Stimulated activated CD4-positive, alpha-beta T cell treated with anti-CD3 and anti-CD28 coated beads, Interleukin-12 subunit alpha, Interleukin-12 subunit beta, amount 100 ng/mL, for 48 hours (primary cell): ENCODE data around the gene LRIT1.
A peak's percentile ranks its signal among the peaks of the same experiment; 100 is the strongest.

Experiments used
- DNase-seq, 3 donors: peaks; one replicate each; pipeline ENCODE4 v3.0.0-alpha.2; 2020; ENCODE audit warnings: low read depth in 2 of 3, low spot score in 1 of 3

The LRIT1 gene

GRCh38 chr10:84256510-84257342 is 15.4 kb upstream of the LRIT1 start:
- peak; percentile 45 to 68 (median 46) for DNase-seq

GRCh38 chr10:84254552-84255478 is 13.5 kb upstream of the LRIT1 start:
- DNase-seq: no peak

DNA sequence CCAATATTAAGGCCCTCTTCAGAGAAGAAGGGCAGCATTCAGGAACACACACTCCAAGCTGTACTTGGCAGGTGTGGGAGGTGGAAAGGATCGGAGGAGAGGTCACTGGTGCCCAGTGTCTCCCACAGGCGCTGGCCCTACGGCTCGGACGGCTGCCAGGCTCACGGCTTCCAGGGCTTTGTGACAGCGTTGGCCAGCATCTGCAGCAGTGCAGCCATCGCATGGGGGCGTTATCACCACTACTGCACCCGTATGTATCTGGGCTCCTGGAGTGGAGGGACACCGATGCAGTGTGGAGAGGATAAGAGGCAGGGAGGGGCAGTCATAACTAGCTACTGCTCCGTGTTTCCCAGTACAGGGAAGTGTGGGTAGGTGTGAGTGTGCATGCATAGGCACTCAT is 7.4 kb upstream of the LRIT1 start:
- no peak for DNase-seq

GRCh38 chr10:84247496-84247895 is 6.2 kb upstream of the LRIT1 start:
- no peak for DNase-seq

- DNase-seq: no peak
Measured at GRCh38 chr10:84244651-84245270, 3.4 kb upstream of the LRIT1 start, which contains the start of gene RGR. Gene RGR, plus strand, starts transcription at chr10:84245053. Its CDS starts 38 bp downstream, at chr10:84245091.

GRCh38 chr10:84243759-84244158 is 2.4 kb upstream of the LRIT1 start:
- no peak for DNase-seq

GRCh38 chr10:84238909-84239308 is 2.4 kb downstream of the LRIT1 start:
- no peak for DNase-seq

- no peak for DNase-seq
Measured at GRCh38 chr10:84237199-84238051, 3.9 kb downstream of the LRIT1 start.

DNA sequence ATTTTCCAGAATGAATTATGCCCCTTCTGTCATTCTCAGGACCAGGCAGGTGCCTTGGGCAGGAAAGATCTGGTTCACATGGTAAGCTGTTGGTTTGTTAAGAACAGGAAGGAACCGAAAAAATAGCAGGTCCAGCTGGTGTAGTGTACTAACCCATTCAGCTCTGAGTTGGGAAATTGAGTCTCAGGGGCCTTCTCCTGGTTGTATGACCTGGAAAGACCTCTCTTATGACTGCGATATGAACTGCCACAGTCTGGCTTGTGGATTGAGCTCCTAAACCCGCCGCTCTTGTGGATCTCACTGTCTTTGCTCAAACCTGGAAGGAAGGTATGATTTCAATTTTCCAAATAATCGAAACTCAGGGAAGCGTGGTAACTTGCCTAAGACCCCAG is 4.5 kb downstream of the LRIT1 start:
- DNase-seq: no peak

- no peak for DNase-seq
Measured at GRCh38 chr10:84235096-84235495, 6.2 kb downstream of the LRIT1 start.

GRCh38 chr10:84234479-84234878 is 6.9 kb downstream of the LRIT1 start:
- DNase-seq: no peak

DNA sequence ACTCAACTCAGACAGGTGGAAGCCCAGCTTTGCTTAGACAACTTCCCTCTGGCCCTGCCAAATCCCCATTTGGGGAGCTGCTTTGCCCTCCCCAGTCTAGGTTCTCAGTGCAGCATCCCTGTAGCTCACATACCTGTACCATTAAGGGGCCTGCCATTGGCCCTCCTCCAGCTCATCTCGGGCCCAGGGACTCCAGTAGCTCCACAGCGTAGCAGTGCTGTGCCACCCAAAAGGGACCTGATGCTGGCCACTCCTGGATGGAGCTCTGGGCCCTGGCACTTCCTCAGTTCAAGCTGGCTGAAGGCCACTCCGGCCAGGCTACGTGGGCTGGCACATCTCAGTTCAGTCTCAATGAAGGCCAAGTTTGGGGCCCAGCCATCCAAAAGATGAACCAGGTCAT is 7.4 kb downstream of the LRIT1 start:
- DNase-seq: no peak

DNA sequence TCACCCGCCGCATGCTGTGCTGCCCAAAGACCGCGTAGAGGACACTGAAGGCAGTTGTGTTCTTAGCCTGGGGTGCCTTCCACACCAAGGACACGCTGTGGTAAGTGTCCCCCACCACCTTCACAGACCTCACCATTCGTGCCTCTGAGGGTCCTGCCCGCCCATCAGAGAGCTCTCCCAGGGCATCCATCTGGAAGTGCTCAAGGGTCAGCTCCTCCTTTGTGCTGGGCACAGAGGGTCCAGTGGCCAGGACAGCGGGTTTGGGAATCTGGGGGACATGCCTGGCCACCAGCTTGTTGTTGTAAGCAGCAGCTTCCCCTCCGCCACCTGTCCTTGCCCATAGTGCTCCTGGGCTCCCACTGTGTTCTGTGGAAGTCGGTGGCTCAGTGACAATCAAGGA is 9.0 kb downstream of the LRIT1 start:
- no peak for DNase-seq

DNA sequence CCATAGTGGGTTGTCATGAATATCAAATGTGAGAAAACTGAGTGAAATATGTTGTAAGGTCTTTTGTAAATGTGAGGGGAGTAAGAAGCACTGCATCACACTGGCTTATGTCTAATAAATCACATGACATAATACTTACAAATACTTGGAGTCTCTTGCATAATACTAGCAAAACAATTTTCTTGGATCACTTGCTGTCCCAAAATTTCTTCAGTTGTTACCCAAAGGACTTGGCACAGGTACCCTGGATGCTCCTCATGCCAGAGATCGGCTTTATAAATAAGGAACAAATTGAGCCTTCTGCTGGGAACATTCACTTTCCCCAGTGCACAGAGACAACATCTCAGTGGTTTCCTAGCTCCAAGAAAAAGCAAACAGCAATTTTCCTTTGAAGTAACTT is 11.0 kb downstream of the LRIT1 start:
- no peak for DNase-seq

DNA sequence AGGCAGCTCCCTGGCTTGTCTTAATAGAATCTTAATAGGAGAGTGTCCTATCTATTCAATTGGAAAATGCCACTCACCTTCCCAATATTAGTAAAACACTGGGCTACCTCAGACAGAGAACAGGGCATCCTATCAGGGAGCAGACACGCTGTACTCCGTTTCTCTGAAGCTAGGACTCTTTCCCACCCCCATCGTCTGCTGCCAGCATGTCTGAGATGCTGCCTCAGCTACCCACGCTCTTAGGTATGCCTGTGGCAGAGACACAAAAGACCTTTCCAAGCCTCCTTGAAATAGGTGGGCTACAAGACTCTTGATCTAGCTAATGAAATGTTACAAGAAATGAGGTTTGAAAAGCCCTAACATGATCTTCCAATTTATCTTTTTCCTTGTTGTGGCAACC is 13.5 kb downstream of the LRIT1 start:
- DNase-seq: no peak

DNA sequence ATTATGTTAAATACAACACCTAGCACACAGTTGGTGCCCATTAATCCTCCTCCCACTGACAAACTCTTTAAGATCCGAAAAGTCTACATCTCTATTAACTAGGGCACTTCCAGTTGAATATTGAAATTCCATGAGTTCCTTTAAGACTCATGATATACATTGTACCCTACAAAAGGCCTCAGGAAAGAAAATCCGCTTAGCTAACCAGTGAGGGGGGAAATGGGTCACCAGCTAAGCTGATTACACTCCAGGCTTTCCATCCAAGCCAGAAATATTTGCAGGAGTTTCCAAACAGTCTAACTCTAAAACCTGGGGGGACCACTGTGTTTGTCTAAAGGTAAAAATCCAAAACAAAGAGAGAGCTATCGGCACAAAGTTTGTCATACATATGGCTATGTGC is 14.7 kb downstream of the LRIT1 start:
- no peak for DNase-seq

DNA sequence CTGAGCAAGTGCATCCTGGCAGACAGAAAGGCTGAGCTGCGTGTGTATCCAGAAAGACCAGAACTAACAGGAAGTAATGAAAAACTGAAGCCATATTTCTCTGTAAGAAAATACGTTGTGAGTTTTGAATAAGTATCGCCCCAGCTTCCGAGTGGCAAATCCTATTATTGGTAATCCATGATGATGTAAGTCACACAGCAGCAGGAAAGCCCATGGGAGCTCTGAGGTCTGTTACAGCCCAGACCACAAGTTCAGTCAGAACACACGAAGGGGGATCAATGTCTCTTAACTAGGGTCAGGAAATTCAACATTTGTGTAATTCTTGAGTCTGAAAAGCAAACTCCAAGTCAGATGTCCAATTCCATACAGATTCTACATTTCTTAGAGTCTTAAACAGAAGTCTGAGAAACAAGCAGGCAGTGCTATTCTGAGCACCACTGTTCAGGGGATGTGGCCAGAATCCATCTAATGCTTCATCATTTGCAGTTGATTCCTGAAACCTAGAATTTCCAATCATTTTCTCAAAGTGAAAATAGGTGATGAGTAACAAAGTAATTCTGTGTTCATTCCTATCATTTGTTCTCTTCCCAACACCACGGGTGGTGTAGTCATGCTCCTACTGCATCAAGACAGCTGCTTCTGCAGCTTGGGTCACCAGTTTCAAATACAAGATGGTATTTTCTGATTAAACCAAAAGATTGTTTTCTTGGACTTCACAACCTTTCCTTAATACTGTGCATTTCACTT is 15.7 kb downstream of the LRIT1 start, which contains the start of gene LRIT2:
TSS of gene LRIT2 (minus strand) at position 118 of the 747 bp plus-strand sequence. CDS start at position 94, 24 bp downstream.
- no peak for DNase-seq

GRCh38 chr10:84224411-84225028 is 16.8 kb downstream of the LRIT1 start:
- DNase-seq: no peak

GRCh38 chr10:84221916-84222315 is 19.4 kb downstream of the LRIT1 start:
- DNase-seq: no peak
